B cell (primary cell): Measurements from ENCODE around the gene HSPBAP1.

Experiments used
- CTCF ChIP-seq: fragments of 200-600 bp; IDR thresholded peaks from one replicate; pipeline ENCODE4 v1.8.0; 2022; ENCODE audit warnings: antibody characterized with exemption, mild to moderate bottlenecking
- EZH2 ChIP-seq: IDR thresholded peaks from 2 replicates; pipeline ENCODE4 v1.6.1; 2012; ENCODE audit warnings: borderline replicate concordance, low read depth, mild to moderate bottlenecking, moderate library complexity, low read length; ENCODE audit not compliant: insufficient read depth, poor library complexity, severe bottlenecking

DNA sequence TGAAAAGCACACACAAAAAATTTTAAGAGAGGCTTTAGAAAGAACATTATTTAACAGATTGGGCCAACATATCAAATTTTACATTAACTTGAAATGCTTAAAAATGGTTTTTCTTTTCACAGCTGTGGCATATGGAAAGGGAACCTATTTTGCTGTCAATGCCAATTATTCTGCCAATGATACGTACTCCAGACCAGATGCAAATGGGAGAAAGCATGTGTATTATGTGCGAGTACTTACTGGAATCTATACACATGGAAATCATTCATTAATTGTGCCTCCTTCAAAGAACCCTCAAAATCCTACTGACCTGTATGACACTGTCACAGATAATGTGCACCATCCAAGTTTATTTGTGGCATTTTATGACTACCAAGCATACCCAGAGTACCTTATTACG lies 65.4 kb downstream of the HSPBAP1 start:
- TF ChIP-seq CTCF (no peak), EZH2 (no peak)
